ENCODE measurements around the gene SLC4A1AP. TPM values are rescaled to one million over a fixed set of nuclear protein-coding genes. Genes with fewer than 3 reads are reported as not detected.

Gene SLC4A1AP
- total and polyA plus RNA-seq, 2 of the 13 experiments (the other 11 are each of a cell fraction or from before 2014, with no cell fraction given) = 15.3 to 44.6 TPM

GRCh38 chr2:27628767-27629709, 34.7 kb upstream of the SLC4A1AP start, which contains the start of the genes CCDC121 and GPN1 (continued):
- TF ChIP-seq HMGXB3 (CRISPR knock-in tag; IDR thresholded peaks at IDR 0.05; ENCODE audit: borderline replicate concordance) = peak; percentile 82
- no peak for TF ChIP-seq EHMT2 (IDR thresholded peaks at IDR 0.05; ENCODE audit: borderline replicate concordance, low read depth, low read length)
- TF ChIP-seq FUBP1 (CRISPR knock-in tag; IDR thresholded peaks at IDR 0.05; ENCODE audit: borderline replicate concordance) = no peak
- TF ChIP-seq ZBTB3 (CRISPR knock-in tag; IDR thresholded peaks at IDR 0.05; ENCODE audit: borderline replicate concordance, low read depth) = 0 out of 2 replicates have a peak, but pooled peaks have one; percentile 69
- peak; percentile 75; the same call in 1 of the 2 replicates for TF ChIP-seq ZNF704 (CRISPR knock-in tag; IDR thresholded peaks at IDR 0.05; ENCODE audit: borderline replicate concordance)
- peak; percentile 57; the same call in 1 of the 2 replicates for TF ChIP-seq SP5 (CRISPR knock-in tag; IDR thresholded peaks at IDR 0.05; ENCODE audit: borderline replicate concordance, low read depth)
- TF ChIP-seq TFDP1 (CRISPR knock-in tag; IDR thresholded peaks at IDR 0.05; ENCODE audit: borderline replicate concordance) = peak; percentile 73; the same call in 1 of the 2 replicates
- no peak for TF ChIP-seq CERS6 (CRISPR knock-in tag; IDR thresholded peaks at IDR 0.05)
- no peak for TF ChIP-seq PHB2 (IDR thresholded peaks at IDR 0.05; ENCODE audit: partially characterized antibody)
- TF ChIP-seq ZNF496 (CRISPR knock-in tag; IDR thresholded peaks at IDR 0.05; ENCODE audit: insufficient replicate concordance) = no peak
- no peak for TF ChIP-seq TRIM24 (CRISPR knock-in tag; IDR thresholded peaks at IDR 0.05)
- no peak for TF ChIP-seq ZNF10 (CRISPR knock-in tag; IDR thresholded peaks at IDR 0.05; ENCODE audit: borderline replicate concordance, low read depth)
- TF ChIP-seq ZNF891 (CRISPR knock-in tag; IDR thresholded peaks at IDR 0.05) = peak; percentile 98
- TF ChIP-seq ZNF616 (CRISPR knock-in tag; IDR thresholded peaks at IDR 0.05; ENCODE audit: low read depth) = no peak
- peak; percentile 65; the same call in 1 of the 2 replicates for TF ChIP-seq SALL2 (CRISPR knock-in tag; IDR thresholded peaks at IDR 0.05)
- no peak for TF ChIP-seq ZNF17 (CRISPR knock-in tag; IDR thresholded peaks at IDR 0.05)
- peak; percentile 37; the same call in 1 of the 2 replicates for TF ChIP-seq ZNF121 (CRISPR knock-in tag; IDR thresholded peaks at IDR 0.05)
- peak; percentile 55 for TF ChIP-seq PPARG (CRISPR knock-in tag; conservative IDR thresholded peaks at IDR 0.05)

Measured in HepG2 (cell line).